CD4-positive, alpha-beta T cell treated with Interleukin-6 for 4 hours (primary cell): ENCODE data around the gene CACHD1.
"Not testable (repeated sequence)": the region's sequence is repeated elsewhere in the genome, so short reads cannot be mapped to it uniquely, and the experiment has no call there.

Source experiments
- DNase-seq: peaks from one replicate; pipeline ENCODE4 v3.0.0-alpha.2; 2020; ENCODE audit warnings: mixed read lengths

The CACHD1 gene

DNA sequence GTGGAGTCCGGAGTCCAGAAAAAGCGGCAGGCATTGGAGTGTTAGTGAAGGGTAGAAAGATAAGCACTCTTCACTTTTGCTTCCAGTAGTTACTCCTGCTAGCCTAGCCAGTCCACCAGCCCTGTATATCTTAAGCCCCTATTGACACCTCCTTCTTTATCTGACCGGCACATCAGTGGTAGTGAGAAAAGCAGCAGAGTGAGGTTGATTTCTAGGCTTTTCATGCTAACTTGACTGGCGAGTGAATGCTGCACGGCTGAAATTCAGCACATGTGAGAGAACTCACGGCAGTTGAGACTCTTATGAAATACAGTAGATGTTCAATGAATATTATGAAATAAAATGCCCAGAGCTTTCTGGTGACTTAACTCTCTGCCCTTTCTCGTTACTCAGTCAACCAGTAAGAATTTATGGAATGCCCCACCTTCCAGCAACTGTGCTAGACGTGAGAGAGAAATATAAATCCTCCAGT lies 128.2 kb downstream of the CACHD1 start:
- no peak for DNase-seq

DNA sequence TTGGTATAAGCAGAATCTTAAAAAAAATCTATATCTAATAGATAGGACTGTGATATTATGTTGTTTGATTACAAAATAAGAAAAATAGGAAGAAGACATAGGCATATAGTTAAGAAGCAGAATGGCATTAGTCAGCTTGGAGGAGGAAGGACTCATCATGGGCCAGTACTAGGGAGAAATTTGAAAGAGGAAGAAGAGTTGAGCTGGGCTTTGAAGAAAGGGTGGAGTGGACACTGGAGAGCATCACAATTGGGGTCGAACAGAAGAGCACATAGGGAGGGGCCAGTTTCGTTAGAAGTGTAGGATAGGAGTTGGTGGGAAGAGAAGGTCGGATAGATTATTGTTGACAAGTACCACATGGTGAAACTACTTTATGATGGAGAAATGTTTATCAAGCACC lies 129.3 kb downstream of the CACHD1 start:
- no peak for DNase-seq

DNA sequence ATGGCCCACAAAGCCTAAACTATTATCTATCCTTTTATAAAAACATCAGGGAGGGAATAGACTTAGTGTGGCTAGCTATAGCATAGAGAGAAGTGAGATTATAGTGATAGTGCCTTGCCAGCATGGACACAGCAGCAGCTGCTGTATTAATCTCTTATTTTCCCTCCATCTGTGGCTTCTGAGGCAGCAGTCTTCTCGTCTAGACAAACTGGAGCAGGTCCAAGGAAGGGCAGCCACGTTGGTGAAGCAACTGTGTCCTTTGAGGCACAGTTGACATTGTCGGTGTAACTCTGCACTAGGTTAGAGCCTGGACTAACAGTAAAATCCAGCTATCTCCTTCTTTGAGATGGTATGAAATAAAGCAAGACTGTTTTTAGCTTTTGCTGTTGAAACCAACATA lies 131.3 kb downstream of the CACHD1 start:
- DNase-seq: no peak

DNA sequence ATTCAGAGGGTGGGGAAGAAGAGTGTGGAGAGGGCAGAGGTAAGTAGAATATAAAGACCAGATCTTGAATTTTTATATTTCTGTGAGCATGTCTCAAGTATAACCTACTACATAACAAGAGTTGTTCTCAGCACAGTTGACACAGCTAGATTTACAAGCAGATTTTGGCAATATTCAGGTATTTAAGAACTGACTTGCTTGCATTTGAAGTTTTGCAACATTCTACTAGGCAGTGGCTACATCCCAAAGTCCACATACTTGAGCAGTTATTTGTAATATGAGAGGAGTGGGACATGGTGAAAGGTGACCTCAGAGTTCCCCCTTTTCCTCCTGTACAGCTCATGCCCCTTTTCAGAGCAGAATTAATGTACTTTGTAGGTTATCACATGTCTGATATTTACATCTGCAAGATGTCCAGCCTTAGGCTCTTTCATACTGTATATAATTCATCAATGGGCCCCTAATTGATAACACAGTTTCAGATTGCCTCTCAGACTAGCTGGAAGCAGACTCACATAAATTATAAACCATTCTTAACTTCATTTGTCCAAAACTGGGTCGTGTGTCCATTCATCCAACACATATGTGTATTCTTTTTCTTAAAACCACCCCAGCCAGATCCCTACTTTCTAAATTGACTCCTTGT lies 138.2 kb downstream of the CACHD1 start:
- no peak for DNase-seq

DNA sequence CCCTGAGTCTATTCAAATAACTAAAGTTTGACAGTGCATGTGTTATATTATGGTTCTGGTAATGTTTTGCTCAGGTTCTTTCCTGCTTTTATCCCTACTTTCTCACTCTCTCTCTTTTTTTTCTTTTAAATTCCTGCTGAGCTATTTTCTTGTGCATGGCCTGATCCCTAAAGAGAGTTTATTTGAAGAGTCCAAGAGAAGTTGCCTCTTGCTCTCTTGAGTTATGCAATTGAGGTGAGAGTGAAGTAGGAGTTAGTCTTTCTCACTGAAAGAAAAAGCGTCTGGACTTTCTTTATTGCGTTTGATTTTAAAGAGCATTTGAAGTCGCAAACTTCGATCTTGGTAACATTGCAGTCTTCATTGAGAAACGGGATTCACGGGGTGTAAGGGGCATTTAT lies 138.7 kb downstream of the CACHD1 start:
- no peak for DNase-seq

DNA sequence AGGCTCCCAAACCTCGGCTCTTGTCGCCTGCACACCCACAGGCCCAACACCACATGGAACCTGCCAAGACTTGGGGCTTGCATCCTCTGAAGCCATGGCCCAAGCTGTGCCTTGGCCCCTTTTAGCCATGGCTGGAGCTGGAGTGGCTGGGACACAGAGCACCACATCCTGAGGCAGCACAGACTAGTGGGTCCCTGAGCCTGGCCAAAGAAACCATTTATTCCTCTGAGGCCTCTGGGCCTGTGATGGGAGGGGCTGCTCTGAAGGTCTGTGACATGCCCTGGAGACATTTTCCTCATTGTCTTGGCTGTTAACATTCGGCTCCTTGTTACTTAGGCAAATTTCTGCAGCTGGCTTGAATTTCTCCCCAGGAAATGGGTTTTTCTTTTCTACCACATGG lies 141.0 kb downstream of the CACHD1 start:
- not testable (repeated sequence) for DNase-seq

DNA sequence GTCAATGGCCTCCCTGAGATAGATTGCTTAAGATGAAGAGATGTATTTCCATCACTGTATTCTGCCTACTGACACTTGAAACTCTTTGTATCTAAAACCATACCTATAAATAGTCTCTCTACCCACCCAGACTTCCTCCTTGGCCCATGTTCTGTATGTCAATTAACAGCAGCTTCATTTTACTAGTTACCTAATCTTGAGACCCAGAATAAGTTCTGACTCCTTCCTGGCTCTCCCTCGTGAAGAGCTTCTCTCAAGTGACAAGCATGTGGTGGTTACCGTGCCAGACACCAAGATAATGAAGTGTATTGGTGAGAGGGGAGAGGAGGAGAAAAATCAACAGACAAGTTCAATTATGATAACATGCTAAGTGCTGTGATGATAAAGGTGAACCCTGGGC lies 146.1 kb downstream of the CACHD1 start:
- DNase-seq: no peak

DNA sequence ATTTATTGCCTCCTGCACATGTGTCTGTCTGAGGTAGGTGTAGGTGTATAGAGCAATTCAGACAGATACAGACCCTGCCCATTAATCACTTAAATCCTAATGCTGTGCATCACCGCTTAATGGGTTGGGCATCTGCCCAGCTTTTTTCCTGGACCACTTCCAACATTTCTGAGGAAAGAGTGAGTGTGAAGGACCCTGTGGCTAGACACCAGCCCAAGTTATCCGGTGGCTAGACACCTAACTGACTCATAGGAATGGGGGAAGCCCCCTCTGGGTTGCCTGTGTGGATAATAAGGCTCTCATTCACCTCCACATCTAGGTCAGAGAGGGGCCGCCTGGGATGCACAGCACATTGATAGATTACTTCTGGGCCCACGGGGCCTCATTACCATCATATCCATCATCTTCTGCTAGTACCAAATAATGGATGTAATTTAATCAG lies 153.8 kb downstream of the CACHD1 start:
- no peak for DNase-seq

DNA sequence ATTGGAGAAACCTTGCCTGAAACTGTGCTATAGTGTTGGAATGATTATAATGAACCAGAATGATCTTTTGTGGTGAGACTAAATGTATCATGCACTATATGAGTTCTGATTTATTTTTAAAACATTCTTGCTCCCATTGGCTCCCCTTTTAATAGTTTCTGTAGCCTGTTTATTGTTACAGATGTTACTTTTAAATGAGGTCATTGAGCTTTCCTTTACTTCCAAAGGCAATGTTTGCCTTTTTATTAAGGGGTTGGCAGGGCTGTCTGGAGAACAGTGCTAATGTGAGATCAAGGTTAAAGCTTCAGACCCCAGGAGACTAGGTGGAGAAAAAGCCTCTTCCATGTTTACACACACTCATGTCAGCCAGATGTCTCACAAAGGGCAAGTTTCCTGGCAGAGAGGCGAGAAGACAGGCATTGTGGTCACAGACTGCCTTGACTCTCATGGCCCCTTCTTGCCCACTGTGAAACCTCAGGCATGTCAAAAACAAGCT lies 154.3 kb downstream of the CACHD1 start:
- no peak for DNase-seq

DNA sequence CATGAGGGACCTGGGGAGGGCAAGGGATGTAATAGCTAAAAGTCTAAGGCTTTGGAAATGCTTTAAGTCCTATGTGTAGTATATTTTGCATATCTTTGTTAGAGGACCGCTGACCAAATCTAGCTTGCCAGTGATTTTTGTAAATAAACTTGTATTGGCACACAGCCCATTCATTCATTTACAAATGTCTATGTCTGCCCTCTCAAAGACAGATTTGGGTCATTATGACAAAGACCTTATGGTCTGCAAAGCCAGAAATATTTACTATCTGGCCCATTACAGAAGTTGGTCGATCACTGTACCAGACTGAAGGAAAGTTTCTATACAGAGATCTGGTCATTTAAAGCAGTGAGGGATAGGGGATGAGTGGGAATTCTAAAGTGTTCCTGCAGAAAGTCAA lies 154.9 kb downstream of the CACHD1 start:
- DNase-seq: no peak

DNA sequence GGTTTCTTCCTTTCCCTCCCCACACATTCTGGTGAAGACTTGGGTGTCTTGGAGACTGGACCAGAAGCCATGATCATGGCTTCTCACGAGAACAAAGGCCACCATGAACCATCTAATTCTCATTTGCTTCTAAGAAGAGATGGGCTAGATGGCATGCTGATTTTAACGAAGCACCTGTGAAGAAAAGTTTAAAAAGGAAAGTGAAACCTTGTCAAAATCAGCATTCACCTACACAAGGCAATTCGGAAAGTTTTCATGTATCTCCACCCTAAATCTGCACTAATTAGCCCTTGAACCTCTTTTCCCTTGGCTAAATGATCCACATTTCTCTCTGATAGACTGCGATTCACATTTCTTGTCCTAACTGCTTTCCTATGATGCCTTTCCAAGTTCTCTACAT lies 160.7 kb downstream of the CACHD1 start:
- no peak for DNase-seq

DNA sequence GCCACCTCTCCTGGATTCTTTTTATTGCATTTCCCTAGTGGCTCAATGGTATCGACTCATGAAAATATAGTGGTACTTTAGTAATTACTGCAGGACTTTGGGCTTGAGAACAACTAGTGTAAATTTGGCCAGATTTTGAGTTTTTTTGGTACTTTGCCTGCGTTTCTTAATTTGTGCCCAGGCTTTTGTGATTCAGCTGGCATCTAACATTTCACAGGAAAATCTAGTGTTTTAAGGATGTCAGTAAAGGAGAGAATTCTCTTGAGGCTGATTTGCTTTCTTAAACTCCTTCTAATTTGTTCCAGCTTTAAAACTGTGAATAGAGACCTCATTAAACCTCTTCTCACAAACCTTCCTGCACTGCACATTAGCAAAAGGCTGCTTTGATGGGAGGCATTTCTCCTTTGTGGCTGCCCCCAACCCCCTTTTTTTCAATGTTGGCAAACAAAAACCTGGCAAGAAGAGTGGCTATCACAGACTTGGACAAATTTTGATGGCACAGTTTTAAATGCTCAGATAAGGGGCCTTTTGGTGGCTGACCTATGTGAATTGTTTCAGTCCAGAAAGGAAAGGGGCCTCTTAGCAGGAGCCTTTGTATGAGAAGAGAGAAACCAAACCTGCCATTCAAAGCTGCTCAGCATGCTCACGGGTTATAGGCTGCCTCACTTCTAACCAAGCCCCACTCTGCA lies 161.6 kb downstream of the CACHD1 start:
- DNase-seq: no peak

DNA sequence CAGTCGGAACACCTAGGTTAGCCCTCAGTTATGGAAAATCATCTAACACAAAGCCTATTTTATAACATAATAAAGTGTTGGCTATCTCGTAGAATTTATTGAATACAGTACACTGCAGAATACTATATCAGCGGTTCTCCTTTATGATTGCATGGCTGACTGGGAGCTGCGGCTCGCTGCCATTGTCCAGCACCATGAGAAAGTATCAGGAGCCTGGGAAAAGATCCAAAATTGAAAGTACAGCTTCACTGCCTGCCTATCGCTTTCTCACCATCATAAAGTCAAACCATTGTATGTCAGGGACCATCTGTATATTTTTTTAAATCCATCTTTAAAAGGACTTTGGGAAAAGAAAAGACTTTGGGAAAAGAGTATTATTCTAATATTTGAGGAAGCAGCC lies 163.0 kb downstream of the CACHD1 start:
- DNase-seq: no peak

DNA sequence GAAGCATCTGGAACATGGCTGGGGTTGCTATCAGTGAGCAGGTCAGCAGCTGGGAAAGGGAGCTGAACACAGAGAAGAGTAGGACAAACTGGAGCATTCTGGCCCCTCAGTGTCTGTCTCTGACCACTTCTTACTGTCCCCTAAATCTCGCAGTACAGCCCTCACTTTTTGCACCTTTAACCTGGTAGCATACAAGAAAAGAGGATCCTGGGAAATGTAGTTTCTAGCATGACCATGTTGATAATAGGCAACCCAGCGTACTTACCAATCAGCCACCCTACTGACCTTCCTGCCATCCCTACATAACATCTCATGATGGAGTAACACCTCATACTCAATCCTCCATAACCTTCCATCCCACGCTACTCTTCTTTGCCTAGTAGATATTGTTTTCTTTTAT lies 175.8 kb downstream of the CACHD1 start:
- no peak for DNase-seq

DNA sequence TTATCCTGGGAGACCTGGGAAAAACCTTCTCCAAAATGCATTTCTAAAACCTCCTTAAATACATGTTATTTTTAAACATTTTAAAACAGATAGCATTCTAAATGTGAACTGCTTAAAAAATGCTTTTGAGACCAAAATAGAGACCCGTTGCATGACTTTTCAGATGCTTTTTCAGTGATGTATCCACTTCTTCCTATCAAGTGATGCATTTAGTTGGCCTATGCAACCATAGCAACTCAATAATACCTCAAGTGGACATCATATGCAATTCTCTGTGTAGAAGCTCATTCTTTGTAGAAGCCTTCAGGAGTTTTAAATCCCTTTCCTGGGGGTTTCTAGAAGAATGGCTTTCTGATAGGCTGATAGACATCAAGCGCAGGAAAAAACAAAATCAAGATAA lies 180.5 kb downstream of the CACHD1 start:
- no peak for DNase-seq

DNA sequence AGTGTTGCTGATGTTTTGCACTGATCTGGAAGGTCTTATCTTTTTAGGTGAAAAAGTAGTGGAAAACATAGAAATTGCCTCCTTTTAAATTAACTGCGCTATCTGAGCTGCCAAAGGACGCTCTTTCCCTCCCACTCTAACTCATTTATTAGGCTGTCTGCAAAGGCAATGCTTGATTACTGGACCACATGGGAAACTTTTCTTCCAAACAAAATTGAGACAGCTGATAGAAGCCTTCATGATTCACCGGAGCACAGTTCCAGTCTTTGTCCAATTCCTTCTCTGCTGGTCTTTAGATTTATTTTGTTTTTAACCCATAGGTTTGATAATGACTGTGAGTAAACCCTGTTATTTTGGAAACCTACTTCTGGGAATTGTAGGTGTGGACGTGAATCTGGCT lies 181.9 kb downstream of the CACHD1 start:
- DNase-seq: no peak

DNA sequence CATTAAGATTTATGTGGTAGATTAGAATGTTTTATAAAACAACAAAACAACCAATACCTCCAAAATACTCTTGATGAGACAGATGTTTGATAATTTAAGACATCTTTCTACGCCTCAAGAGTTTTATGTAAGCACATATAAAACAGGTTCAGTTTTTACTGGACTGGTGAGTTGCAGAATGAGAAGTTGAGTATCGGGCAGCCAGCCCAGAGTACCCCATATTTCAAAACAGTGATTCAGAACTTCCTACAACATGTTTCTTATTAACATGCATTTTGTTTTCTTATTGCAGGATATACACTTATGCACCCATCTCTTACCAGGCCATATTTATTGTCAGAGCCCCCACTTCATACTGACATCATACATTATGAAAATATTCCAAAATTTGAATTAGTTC lies 183.5 kb downstream of the CACHD1 start:
- DNase-seq: no peak

DNA sequence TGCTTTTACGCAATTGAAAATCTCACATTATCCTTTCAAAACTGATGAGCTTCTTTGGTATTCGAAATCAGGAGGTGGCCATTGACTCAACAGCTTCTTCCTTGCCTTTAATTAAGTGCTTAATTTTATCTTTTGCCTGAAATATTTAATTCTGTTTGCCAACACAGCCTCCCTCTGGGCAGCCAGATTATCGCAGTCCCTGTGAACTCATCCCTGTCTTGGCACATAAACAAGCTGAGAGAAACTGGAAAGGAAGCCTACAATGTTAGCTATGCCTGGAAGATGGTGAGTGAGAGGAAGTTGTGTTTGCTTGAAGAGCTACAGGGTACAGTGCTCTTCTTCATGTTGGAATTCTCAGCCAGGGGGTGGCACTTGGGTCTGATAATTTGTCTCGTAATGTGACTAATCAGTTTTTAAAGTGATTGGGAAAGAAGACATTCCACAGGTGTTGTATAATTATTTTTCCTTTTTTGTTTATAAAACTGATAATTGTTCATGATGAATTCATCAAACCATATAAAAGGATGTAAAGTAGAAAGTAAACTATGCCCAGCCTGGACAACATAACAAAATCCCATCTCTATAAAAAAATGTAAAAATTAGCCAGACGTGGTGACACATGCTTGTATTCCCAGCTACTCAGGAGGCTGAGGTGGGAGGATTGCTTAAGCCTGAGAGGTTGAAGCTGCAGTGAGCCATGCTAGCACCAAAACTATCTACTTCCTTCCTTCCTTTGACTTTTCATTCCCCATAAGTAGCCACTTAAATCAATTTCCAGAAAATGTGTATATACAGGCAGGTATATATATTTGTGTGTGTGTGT lies 184.8 kb downstream of the CACHD1 start:
- DNase-seq: peak; percentile 2

DNA sequence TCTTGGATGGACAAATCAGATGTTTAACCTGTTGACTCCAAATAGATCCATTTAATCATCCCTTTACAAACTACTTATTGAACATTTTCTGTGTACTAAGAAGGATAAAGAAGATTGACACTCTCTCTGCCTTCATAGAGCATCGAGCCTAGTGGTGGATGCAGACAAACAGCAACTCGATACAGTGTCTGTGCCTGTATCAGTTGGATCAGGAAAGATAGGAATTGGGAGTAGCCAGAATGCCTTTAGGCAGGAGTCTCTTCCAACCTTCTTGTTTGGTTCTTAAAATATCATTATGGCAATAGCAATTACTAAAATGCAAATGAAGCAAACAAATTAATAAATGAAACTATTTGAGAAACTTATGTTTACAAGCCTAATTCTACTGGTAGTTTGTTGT lies 185.9 kb downstream of the CACHD1 start:
- DNase-seq: no peak

DNA sequence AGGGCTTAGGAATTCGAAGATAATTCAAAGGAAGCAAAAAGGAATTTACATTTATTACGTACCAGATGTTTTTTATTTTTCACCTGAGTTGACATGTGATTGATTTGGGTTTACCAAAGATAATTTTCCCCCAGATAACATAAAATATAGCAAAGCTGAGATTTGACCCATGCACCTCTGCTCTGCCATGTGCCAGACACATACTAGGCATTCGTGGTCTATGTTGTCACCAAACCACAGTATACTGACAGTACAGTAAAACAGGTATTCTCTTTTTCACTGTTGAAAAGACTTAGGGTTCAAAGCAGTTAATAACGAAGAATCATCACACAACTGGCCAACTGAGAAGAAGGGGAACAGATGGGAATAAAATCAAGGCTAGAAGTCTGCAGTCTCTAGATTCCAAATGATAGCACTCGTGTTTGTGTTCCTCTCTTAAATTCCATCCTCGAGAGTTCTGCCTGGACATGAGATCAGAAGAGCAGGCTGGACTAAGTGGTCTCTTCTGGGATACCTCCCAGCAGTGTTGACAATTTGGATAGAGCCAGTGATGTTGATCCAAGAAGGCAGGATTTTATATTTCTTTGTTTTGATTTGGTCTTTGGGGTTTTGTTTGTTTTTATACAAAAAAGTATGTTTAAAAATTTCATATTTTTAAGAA lies 189.7 kb downstream of the CACHD1 start:
- no peak for DNase-seq

DNA sequence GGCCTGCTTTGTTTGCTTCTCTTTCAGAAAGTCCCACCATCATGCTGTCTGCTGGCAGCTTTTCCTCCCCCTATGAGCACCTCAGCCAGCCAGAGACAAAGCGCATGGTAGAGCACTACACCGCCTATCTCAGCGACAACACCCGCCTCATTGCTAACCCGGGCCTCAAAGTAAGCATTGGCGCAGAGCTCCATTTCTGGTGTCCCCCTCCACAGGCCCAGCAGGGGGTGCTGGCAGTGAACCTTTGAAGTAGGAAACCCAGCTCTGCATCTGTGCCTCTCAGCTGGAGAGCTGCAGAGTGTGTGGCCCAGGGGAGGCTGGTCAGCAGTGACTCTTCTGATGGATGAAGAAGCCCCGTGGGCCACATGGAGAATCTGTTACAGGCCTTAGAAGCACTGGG lies 193.7 kb downstream of the CACHD1 start:
- DNase-seq: peak; percentile 1

DNA sequence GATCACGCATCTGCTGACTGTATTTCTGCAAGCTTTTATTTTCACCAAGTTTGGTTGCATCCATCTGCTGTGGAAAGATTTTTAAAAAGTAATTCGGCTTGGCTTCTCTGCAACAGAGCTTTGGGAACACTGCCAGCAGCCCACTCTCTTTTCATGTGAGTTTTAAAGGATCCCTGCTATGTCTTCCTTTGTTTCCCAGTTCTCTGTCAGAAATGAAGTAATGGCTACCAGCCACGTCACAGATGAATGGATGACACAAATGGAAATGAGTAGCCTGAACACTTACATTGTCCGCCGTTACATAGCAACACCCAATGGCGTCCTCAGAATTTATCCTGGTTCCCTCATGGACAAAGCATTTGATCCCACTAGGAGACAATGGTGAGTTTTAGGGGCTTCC lies 194.4 kb downstream of the CACHD1 start:
- DNase-seq: no peak

DNA sequence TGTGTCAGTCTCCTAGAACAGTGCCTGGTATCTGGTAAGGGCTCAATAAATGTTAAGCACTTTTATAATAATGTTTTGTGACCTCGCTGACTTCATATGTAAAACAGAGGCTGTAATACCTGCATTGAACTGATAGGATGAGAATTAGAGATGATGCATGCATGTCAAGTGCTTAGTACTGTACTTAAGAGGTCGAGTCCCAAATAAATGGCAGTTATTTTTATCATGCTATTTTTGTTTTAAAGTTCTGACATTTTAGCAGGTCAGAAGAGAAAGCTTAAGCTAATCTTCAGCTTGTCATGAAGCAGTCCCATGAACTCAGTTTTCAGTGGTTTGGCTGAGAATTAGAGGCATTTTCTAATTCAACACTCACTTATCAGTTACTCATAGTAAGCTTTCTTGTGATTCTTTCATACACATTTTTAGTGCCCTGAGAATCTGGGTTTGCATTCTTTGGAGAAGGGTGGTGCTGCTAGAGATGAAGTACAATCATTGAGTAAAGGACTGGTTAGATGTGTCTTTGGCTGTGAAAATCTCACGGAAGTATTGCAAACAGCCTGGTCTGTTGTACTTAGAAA lies 199.3 kb downstream of the CACHD1 start:
- no peak for DNase-seq
